G401 (cell line): Measurements from ENCODE around the gene DOCK2. TPM values are rescaled to one million over a fixed set of nuclear protein-coding genes. Genes with fewer than 3 reads are reported as not detected.
"Not testable (repeated sequence)": the region's sequence is repeated elsewhere in the genome, so short reads cannot be mapped to it uniquely, and the experiment has no call there.

ENCODE experiments used
- DNase-seq: peaks from one replicate; pipeline ENCODE4 v3.0.0-alpha.2; 2015; ENCODE audit warnings: low spot score
- in situ Hi-C: cut with HindIII; loops from 2 replicates; pipeline ENCODE4 v1.10.0; 2016; ENCODE audit warnings: low sequenced_read_pairs, mixed read lengths
- total RNA-seq: library from RNA; depleted of rRNA; stranded (reverse); fragments of >200 nt; shearing (Covaris generic); gene quantifications from 2 replicates; pipeline ENCODE4 v1.2.3, GENCODE V29; 2014

The DOCK2 gene
- total RNA-seq, 1 experiment from 2014 or later = not detected

GRCh38 chr5:169742771-169743296 lies 105.8 kb downstream of the DOCK2 start:
- in situ Hi-C loops = no loop called here
- DNase-seq = no peak

- in situ Hi-C loops = no loop called here
Observed at GRCh38 chr5:169744336-169744735, 107.3 kb downstream of the DOCK2 start.

GRCh38 chr5:169745441-169746146 lies 108.5 kb downstream of the DOCK2 start:
- DNase-seq = no peak
- in situ Hi-C loops = no loop called here

More at GRCh38 chr5:169744336-169744735, 107.3 kb downstream of the DOCK2 start:
- no peak for DNase-seq

- in situ Hi-C loops = no loop called here
- DNase-seq = no peak
Observed at GRCh38 chr5:169746147-169746694, 109.1 kb downstream of the DOCK2 start.

- no peak for DNase-seq
- in situ Hi-C loops = no loop called here
Observed at GRCh38 chr5:169748174-169748573, 111.1 kb downstream of the DOCK2 start.

- in situ Hi-C loops = no loop called here
- no peak for DNase-seq
Observed at GRCh38 chr5:169749295-169749694, 112.2 kb downstream of the DOCK2 start.

- no peak for DNase-seq
- in situ Hi-C loops = no loop called here
Observed at GRCh38 chr5:169751490-169751889, 114.4 kb downstream of the DOCK2 start.

GRCh38 chr5:169752566-169752965 lies 115.5 kb downstream of the DOCK2 start:
- in situ Hi-C loops, DNase-seq: not testable (repeated sequence)

- no peak for DNase-seq
- in situ Hi-C loops = no loop called here
Observed at GRCh38 chr5:169753795-169754194, 116.7 kb downstream of the DOCK2 start.

- DNase-seq = no peak
- in situ Hi-C loops = no loop called here
Observed at GRCh38 chr5:169754737-169755136, 117.7 kb downstream of the DOCK2 start.

- in situ Hi-C loops = no loop called here
- DNase-seq = no peak
Observed at GRCh38 chr5:169756071-169756765, 119.1 kb downstream of the DOCK2 start.

GRCh38 chr5:169757016-169757415 lies 119.9 kb downstream of the DOCK2 start:
- in situ Hi-C loops = no loop called here
- DNase-seq = no peak

GRCh38 chr5:169758886-169759285 lies 121.8 kb downstream of the DOCK2 start:
- DNase-seq = no peak
- in situ Hi-C loops = no loop called here

- no peak for DNase-seq
- in situ Hi-C loops = no loop called here
Observed at GRCh38 chr5:169760229-169760628, 123.2 kb downstream of the DOCK2 start.

GRCh38 chr5:169762338-169763095 lies 125.4 kb downstream of the DOCK2 start:
- in situ Hi-C loops = no loop called here

GRCh38 chr5:169763376-169764017 lies 126.4 kb downstream of the DOCK2 start:
- no peak for DNase-seq
- in situ Hi-C loops = no loop called here

More at GRCh38 chr5:169762338-169763095, 125.4 kb downstream of the DOCK2 start:
- DNase-seq = no peak

GRCh38 chr5:169764018-169764378 lies 126.9 kb downstream of the DOCK2 start:
- in situ Hi-C loops = no loop called here

GRCh38 chr5:169765176-169765996 lies 128.3 kb downstream of the DOCK2 start:
- DNase-seq = no peak
- in situ Hi-C loops = no loop called here

More at GRCh38 chr5:169764018-169764378, 126.9 kb downstream of the DOCK2 start:
- no peak for DNase-seq
